OCI-LY1 (cell line): ENCODE measurements around the gene STPG4.

Experiments used
- H2AFZ ChIP-seq: fragments of 200-600 bp; sonication (generic), shearing (Covaris generic); 2 replicates; pipeline ENCODE4 v1.6.0; 2014; ENCODE audit warnings: antibody characterized with exemption, mild to moderate bottlenecking, low read length
- H3F3A ChIP-seq: fragments of 200-600 bp; sonication (generic), shearing (Covaris generic); 2 replicates; pipeline ENCODE4 v1.6.0; 2014; ENCODE audit warnings: mild to moderate bottlenecking, antibody characterized with exemption, low read length, moderate library complexity; ENCODE audit not compliant: insufficient read depth
- H3K27ac ChIP-seq: fragments of 200-600 bp; sonication (generic); 2 replicates; pipeline ENCODE4 v1.5.1; 2014; ENCODE audit warnings: low read length, mixed run types, mild to moderate bottlenecking, low read depth; ENCODE audit not compliant: poor library complexity, severe bottlenecking
- H3K27me3 ChIP-seq: fragments of 200-600 bp; sonication (generic); 2 replicates; pipeline ENCODE4 v1.6.0; 2014; ENCODE audit warnings: antibody characterized with exemption, mild to moderate bottlenecking, low read length, moderate library complexity; ENCODE audit not compliant: insufficient read depth
- H3K36me3 ChIP-seq: fragments of 200-600 bp; sonication (generic); 2 replicates; pipeline ENCODE4 v1.6.1; 2014; ENCODE audit warnings: mild to moderate bottlenecking, antibody characterized with exemption, low read length, moderate library complexity, mixed read lengths; ENCODE audit not compliant: insufficient read depth
- H3K4me1 ChIP-seq: fragments of 200-600 bp; sonication (generic); 2 replicates; pipeline ENCODE4 v1.5.1; 2014; ENCODE audit warnings: mild to moderate bottlenecking, low read length, moderate library complexity; ENCODE audit not compliant: insufficient read depth, severe bottlenecking
- H3K4me2 ChIP-seq: fragments of 200-600 bp; sonication (generic), shearing (Covaris generic); 2 replicates; pipeline ENCODE4 v1.6.1; 2014; ENCODE audit warnings: low read length
- H3K4me3 ChIP-seq: fragments of 200-600 bp; sonication (generic); 2 replicates; pipeline ENCODE4 v1.5.1; 2014; ENCODE audit warnings: low read length, low read depth, mild to moderate bottlenecking, mixed read lengths; ENCODE audit not compliant: poor library complexity, severe bottlenecking
- H3K79me2 ChIP-seq: fragments of 200-600 bp; shearing (Covaris generic); 2 replicates; pipeline ENCODE4 v1.6.1; 2016; ENCODE audit warnings: mixed run types, low read length, mixed read lengths; ENCODE audit not compliant: insufficient read depth
- H3K9ac ChIP-seq: fragments of 200-600 bp; sonication (generic), shearing (Covaris generic); 2 replicates; pipeline ENCODE4 v1.6.1; 2014; ENCODE audit warnings: mild to moderate bottlenecking, low read length, mixed read lengths
- H3K9me2 ChIP-seq: fragments of 200-600 bp; sonication (generic), shearing (Covaris generic); 2 replicates; pipeline ENCODE4 v1.6.1; 2014; ENCODE audit warnings: low read depth, mild to moderate bottlenecking, low read length, mixed read lengths
- H3K9me3 ChIP-seq: fragments of 200-600 bp; shearing (Covaris generic); 2 replicates; pipeline ENCODE4 v1.6.1; 2014; ENCODE audit warnings: low read length, mixed read lengths
- H4K20me1 ChIP-seq: fragments of 200-600 bp; sonication (generic), shearing (Covaris generic); 2 replicates; pipeline ENCODE4 v1.6.0; 2016; ENCODE audit warnings: mild to moderate bottlenecking, low read length; ENCODE audit not compliant: insufficient read depth
- EZH2 ChIP-seq: fragments of 200-600 bp; sonication (generic), shearing (Covaris generic); IDR thresholded peaks from 2 replicates; pipeline ENCODE4 v1.8.0; 2017; ENCODE audit warnings: borderline replicate concordance, mixed run types, mild to moderate bottlenecking, antibody characterized with exemption, low read length, moderate library complexity, mixed read lengths
- TF ChIP-seq, protein P1 (sequence below): fragments of 200-600 bp; sonication (generic), shearing (Covaris generic); IDR thresholded peaks from 2 replicates; pipeline ENCODE4 v1.5.1; 2017; ENCODE audit warnings: mild to moderate bottlenecking, antibody characterized with exemption, low read length, moderate library complexity, mixed read lengths

Gene STPG4

DNA sequence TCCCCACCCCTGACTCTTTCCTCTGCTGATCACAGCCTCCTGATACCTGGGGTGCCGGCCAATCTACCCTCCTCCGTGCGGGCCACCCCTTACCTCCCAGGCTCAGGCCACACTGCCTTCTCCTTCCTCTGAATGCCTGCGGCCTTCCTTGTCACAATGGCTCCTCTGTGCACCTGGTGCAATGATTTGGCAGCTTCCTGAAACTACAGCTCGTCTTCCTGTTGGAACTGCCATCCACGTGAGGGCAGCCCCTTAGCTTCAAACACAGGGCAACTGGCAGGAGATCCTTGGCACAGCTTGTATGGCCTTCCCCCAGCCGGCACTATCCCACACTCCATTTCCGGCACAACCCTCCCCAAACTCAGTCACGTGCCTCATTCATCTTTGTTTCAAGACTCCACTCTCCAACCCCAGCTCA is 69.0 kb downstream of the STPG4 start:
- H2AFZ ChIP-seq = no peak overlapping the region
- no peak overlapping the region for H3K27ac ChIP-seq
- no peak overlapping the region for H3K9ac ChIP-seq
- no peak overlapping the region for H3K4me3 ChIP-seq
- H3K9me3 ChIP-seq = no peaks in the 10 kb centered on the region
- H3K9me2 ChIP-seq = no peaks in the 10 kb centered on the region
- no peak overlapping the region for H3K4me2 ChIP-seq
- H3K36me3 ChIP-seq = no peaks in the 10 kb centered on the region
- TF ChIP-seq, protein P1, sequence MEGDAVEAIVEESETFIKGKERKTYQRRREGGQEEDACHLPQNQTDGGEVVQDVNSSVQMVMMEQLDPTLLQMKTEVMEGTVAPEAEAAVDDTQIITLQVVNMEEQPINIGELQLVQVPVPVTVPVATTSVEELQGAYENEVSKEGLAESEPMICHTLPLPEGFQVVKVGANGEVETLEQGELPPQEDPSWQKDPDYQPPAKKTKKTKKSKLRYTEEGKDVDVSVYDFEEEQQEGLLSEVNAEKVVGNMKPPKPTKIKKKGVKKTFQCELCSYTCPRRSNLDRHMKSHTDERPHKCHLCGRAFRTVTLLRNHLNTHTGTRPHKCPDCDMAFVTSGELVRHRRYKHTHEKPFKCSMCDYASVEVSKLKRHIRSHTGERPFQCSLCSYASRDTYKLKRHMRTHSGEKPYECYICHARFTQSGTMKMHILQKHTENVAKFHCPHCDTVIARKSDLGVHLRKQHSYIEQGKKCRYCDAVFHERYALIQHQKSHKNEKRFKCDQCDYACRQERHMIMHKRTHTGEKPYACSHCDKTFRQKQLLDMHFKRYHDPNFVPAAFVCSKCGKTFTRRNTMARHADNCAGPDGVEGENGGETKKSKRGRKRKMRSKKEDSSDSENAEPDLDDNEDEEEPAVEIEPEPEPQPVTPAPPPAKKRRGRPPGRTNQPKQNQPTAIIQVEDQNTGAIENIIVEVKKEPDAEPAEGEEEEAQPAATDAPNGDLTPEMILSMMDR = no peak
- no peak for TF ChIP-seq EZH2
- no peaks in the 10 kb centered on the region for H3K79me2 ChIP-seq
- H4K20me1 ChIP-seq = no peaks in the 10 kb centered on the region
- H3K27me3 ChIP-seq = no peaks in the 10 kb centered on the region
- no peaks in the 10 kb centered on the region for H3K4me1 ChIP-seq
- H3F3A ChIP-seq = no peaks in the 10 kb centered on the region

DNA sequence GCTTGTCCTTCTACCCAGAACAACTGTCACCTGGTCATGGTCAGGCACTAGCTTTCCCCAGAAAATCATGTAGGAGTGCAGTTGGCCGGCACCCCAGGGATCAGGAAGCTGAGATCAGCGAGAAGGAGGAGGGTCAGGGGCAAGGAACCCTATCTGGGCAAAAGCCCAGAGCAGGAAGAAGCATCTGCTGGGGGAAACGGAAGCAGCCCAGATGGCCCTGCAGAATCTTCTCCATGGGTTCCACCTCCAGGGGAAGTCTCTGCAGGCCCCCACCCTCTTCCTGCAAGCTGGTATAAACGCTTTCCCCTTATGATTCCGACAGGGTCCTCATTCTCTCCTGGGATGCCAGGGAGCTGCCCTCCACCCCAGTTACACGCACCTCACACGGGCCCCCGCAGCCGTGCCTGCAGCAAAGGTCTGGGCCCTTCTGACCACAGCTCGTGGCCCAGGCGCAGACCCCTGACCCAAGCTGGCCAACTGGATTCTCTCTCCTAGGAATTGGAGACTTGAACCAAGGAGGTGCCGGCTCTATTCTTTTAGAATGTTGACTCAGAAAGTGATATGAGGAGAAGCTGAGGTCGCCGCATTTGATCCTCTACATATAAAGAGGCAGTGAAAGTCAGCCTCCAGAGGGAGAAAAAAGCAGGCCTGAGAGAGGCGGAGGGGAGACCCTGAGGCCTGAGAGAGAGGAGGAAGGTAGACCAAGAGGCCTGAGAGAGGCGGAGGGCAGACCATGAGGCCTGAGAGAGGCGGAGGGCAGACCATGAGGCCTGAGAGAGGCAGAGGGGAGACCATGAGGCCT is 71.0 kb downstream of the STPG4 start:
- Histone ChIP-seq H3K27me3 (peaks cover 3% of the 10 kb centered on the region; the same call in 1 of the 2 replicates), H3K4me3 (no peak overlapping the region), H3K36me3 (no peaks in the 10 kb centered on the region), H4K20me1 (no peaks in the 10 kb centered on the region), H3K4me2 (no peak overlapping the region), H3K9ac (no peak overlapping the region), H3F3A (no peaks in the 10 kb centered on the region), H3K4me1 (no peaks in the 10 kb centered on the region), H3K9me2 (no peaks in the 10 kb centered on the region), H2AFZ (no peak overlapping the region), H3K27ac (no peak overlapping the region), H3K79me2 (no peaks in the 10 kb centered on the region), H3K9me3 (no peaks in the 10 kb centered on the region)
- no peak for TF ChIP-seq EZH2
- TF ChIP-seq, protein P1 = no peak

DNA sequence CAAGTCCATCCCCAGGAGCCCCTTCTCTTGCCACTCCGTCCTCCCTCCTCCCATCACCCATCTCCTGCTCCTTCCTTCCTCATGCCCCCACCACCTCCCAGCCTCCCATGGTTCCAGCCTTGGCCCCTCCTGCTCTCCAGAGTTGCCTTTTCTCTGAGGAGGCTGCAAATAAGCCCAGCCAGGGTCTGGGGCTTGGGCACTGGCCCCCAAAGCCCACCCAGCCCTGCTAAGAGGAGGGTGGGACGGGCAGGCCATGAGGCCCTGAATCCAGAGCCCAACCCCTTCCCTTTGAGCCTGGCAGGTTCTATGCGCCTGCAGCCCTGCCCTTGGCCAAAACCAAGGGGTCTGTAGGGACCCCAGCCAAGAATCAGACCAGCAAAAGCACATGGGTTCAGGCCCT is 71.6 kb downstream of the STPG4 start:
- H3K27ac ChIP-seq = no peak overlapping the region
- H3K27me3 ChIP-seq = peaks cover 3% of the 10 kb centered on the region; the same call in 1 of the 2 replicates
- H3K4me3 ChIP-seq = no peak overlapping the region
- H3K4me2 ChIP-seq = no peak overlapping the region
- H3K79me2 ChIP-seq = no peaks in the 10 kb centered on the region
- H3K4me1 ChIP-seq = no peaks in the 10 kb centered on the region
- no peaks in the 10 kb centered on the region for H3K36me3 ChIP-seq
- H3K9ac ChIP-seq = no peak overlapping the region
- no peaks in the 10 kb centered on the region for H3K9me2 ChIP-seq
- no peaks in the 10 kb centered on the region for H3K9me3 ChIP-seq
- no peaks in the 10 kb centered on the region for H4K20me1 ChIP-seq
- TF ChIP-seq EZH2 = no peak
- TF ChIP-seq, protein P1 = no peak
- H2AFZ ChIP-seq = no peak overlapping the region
- no peaks in the 10 kb centered on the region; the same call in 1 of the 2 replicates for H3F3A ChIP-seq
